Activated naive CD4-positive, alpha-beta T cell treated with anti-CD3 and anti-CD28 coated beads for 36 hours (primary cell): Measurements from ENCODE around the gene ALDH4A1. TPM values are rescaled to one million over a fixed set of nuclear protein-coding genes. Genes with fewer than 3 reads are reported as not detected.

Experiments used
- CTCF ChIA-PET: fragments of 350-600 bp; sonication (Branson Sonifier 250); formaldehyde crosslinking; loops from one replicate; lab custom pipeline; 2021; ENCODE audit warnings: antibody characterized with exemption; lab: Charles Lee
- DNase-seq: peaks from one replicate; pipeline ENCODE4 v3.0.0-alpha.2; 2020
- H3K27ac Mint-ChIP-seq: one replicate; pipeline ENCODE4 v1.8.0; 2021; ENCODE audit warnings: mild to moderate bottlenecking, mixed read lengths
- H3K27me3 Mint-ChIP-seq: one replicate; pipeline ENCODE4 v1.8.0; 2021; ENCODE audit warnings: low read depth, mixed read lengths
- H3K36me3 Mint-ChIP-seq: one replicate; pipeline ENCODE4 v1.8.0; 2021; ENCODE audit warnings: low read depth, mixed read lengths
- H3K4me1 Mint-ChIP-seq: one replicate; pipeline ENCODE4 v1.8.0; 2021; ENCODE audit warnings: low read depth, mixed read lengths
- H3K4me3 Mint-ChIP-seq: one replicate; pipeline ENCODE4 v1.8.0; 2021; ENCODE audit warnings: mild to moderate bottlenecking, moderate library complexity, mixed read lengths
- H3K9me3 Mint-ChIP-seq: one replicate; pipeline ENCODE4 v1.8.0; 2021; ENCODE audit warnings: mixed read lengths
- intact Hi-C: fragments of 100-400 bp; cut with micrococcal nuclease; formaldehyde crosslinking; loops from one replicate; pipeline ENCODE4 v1.15.1; 2023
- total RNA-seq, 2 experiments: library from RNA; stranded (reverse); gene quantifications; one replicate each; pipeline ENCODE4 v1.2.3, GENCODE V29; 2021

Gene ALDH4A1
- total RNA-seq, 2 experiments from 2014 or later = 11.6 to 12.5 TPM

DNA sequence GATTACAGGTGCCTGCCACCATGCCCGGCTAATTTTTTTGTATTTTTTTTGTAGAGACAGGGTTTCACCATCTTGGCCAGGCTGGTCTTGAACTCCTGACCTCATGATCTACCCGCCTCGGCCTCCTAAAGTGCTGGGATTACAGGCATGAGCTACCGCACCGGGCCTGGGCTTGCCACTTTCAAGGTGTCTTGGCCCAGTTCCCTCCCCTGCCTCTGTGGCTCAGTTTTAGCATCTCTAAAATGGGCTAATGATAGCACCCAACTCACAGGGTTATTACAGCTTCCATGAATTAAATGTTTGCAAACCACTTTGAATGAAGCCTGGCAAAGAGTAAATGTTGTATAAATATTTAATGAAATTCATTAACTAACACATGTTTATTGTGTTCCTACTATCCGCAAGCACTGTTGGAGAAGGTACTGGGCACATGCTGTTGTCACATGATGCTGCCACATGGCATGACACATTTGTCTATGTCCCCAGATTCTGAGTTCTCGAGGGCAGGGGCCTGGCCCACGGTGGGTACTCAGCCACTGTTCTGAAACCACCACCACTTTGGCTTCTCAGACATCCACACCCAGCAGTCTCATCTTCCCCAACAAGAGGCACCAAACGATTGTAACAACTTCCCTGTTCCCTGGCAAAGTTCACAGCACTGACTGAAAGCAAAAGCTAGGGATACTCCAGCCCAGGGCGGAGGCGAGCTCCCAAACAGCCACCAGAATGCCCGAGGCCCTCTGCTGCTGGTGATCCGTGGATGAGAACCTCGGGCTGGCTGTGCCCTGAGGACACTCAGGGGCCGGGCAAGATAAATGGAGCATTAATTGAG, 44.4 kb upstream of the ALDH4A1 start:
- DNase-seq = no peak
- CTCF ChIA-PET = interaction anchor here (0.6 to 3.5 kb wide), 4 partner anchors 9 to 259 kb away, joined by 3 to 13 read pairs (median 6); no protein-coding TSS in a partner anchor
- Mint-ChIP-seq H3K4me3 (no peak overlapping the region), H3K27me3 (no peaks in the 10 kb centered on the region), H3K27ac (no peak overlapping the region), H3K9me3 (no peaks in the 10 kb centered on the region), H3K36me3 (no peaks in the 10 kb centered on the region), H3K4me1 (peaks cover 76% of the 10 kb centered on the region)
- intact Hi-C loops = no loop called here

DNA sequence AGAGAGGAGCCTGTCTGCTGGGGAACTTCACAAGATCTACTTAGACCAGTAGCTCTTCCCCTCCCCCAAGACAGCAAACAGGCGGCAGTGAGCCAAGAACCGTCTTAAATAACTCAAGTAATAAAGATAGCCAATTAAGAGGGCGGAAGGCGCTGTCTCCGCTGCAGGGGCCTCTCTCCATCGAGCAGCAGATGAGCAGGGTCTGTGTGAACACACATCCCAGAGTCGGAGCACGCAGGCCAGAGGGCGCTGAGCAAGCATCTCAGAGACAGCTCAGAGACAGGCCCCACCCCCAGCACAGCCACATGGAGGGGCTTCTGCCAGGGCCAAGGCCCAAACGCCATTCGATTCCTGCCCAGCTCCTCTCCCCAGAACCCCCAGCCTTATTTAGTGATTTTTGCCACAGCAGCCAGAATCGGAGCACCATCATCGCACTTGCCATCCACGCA, 43.1 kb upstream of the ALDH4A1 start:
- no peaks in the 10 kb centered on the region for H3K9me3 Mint-ChIP-seq
- peaks cover 69% of the 10 kb centered on the region for H3K4me1 Mint-ChIP-seq
- no peaks in the 10 kb centered on the region for H3K36me3 Mint-ChIP-seq
- no peaks in the 10 kb centered on the region for H3K27me3 Mint-ChIP-seq
- no peak for DNase-seq
- H3K27ac Mint-ChIP-seq = no peak overlapping the region
- intact Hi-C loops = no loop called here
- no peak overlapping the region for H3K4me3 Mint-ChIP-seq
- CTCF ChIA-PET = interaction anchor here (0.6 to 3.5 kb wide), 3 partner anchors 18 to 1352 kb away, joined by 3 to 13 read pairs (median 10); no protein-coding TSS in a partner anchor

DNA sequence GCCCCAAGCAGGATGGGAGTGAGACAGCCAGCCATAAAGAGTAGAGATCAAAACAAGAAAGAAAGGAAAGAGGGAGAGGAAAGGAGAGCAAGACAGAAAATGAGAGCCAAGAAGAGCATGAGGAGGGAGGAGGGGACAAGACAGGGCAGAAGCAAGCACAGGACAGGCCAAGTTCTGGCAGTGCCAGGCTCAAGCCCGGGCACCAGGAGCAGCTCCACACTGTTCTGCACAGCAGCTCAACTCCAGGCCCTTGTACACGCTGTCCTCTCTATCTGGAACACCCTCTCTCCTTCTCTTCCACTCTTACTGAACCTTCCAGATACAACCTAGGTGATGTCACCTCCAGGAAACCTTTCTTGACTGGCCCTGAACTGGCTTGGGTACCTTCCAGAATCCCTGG, 42.5 kb upstream of the ALDH4A1 start:
- H3K27ac Mint-ChIP-seq = peak overlapping the region; percentile 42
- H3K36me3 Mint-ChIP-seq = no peaks in the 10 kb centered on the region
- peaks cover 66% of the 10 kb centered on the region for H3K4me1 Mint-ChIP-seq
- no peak overlapping the region for H3K4me3 Mint-ChIP-seq
- no peaks in the 10 kb centered on the region for H3K27me3 Mint-ChIP-seq
- no peaks in the 10 kb centered on the region for H3K9me3 Mint-ChIP-seq
- CTCF ChIA-PET = interaction anchor here (2.6 to 3.5 kb wide), 2 partner anchors 18 to 31 kb away, joined by 10 to 13 read pairs; no protein-coding TSS in a partner anchor
- DNase-seq = no peak
- intact Hi-C loops = no loop called here

- H3K4me3 Mint-ChIP-seq = no peak overlapping the region
- intact Hi-C loops = no loop called here
- no peaks in the 10 kb centered on the region for H3K9me3 Mint-ChIP-seq
- CTCF ChIA-PET = interaction anchor here (0.8 to 3.5 kb wide), 2 partner anchors 17 to 31 kb away, joined by 4 to 13 read pairs; no protein-coding TSS in a partner anchor
- no peak for DNase-seq
- peaks cover 59% of the 10 kb centered on the region for H3K4me1 Mint-ChIP-seq
- no peaks in the 10 kb centered on the region for H3K27me3 Mint-ChIP-seq
- no peaks in the 10 kb centered on the region for H3K36me3 Mint-ChIP-seq
- no peak overlapping the region for H3K27ac Mint-ChIP-seq
These were observed 41.7 kb upstream of the ALDH4A1 start for GRCh38 chr1:18943914-18944572.

DNA sequence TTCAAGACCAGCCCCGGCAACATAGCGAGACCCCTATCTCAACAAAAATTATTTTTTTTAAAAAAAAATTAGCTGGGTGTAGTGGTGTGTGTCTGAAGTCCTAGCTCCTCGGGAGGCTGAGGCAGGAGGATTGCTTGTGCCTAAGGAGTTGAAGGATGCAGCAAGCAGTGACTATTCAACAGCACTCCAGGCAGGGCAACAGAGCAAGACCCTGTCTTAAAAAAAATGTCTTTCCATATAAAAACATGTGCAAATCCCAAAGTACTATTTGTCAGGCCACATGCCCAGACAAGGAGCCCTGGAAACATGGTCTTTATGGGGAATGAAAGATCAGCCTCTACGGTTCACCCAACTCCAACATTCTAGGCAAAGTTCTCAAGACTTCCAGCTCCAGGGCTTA, 40.8 kb upstream of the ALDH4A1 start:
- intact Hi-C loops = no loop called here
- no peaks in the 10 kb centered on the region for H3K9me3 Mint-ChIP-seq
- H3K27me3 Mint-ChIP-seq = no peaks in the 10 kb centered on the region
- H3K4me3 Mint-ChIP-seq = no peak overlapping the region
- no peak overlapping the region for H3K27ac Mint-ChIP-seq
- CTCF ChIA-PET = interaction anchor here (0.7 to 3.5 kb wide), 2 partner anchors 16 to 23 kb away, joined by 3 to 13 read pairs; no protein-coding TSS in a partner anchor
- peaks cover 51% of the 10 kb centered on the region for H3K4me1 Mint-ChIP-seq
- DNase-seq = no peak
- no peaks in the 10 kb centered on the region for H3K36me3 Mint-ChIP-seq

GRCh38 chr1:18942340-18942739, 40.0 kb upstream of the ALDH4A1 start:
- CTCF ChIA-PET = interaction anchor here (0.6 to 0.7 kb wide), 2 partner anchors 10 to 22 kb away, joined by 3 to 4 read pairs; no protein-coding TSS in a partner anchor
- Mint-ChIP-seq H3K9me3 (no peaks in the 10 kb centered on the region), H3K4me1 (peaks cover 45% of the 10 kb centered on the region), H3K36me3 (no peaks in the 10 kb centered on the region), H3K27ac (no peak overlapping the region), H3K4me3 (no peak overlapping the region), H3K27me3 (no peaks in the 10 kb centered on the region)
- no peak for DNase-seq
- intact Hi-C loops = no loop called here

DNA sequence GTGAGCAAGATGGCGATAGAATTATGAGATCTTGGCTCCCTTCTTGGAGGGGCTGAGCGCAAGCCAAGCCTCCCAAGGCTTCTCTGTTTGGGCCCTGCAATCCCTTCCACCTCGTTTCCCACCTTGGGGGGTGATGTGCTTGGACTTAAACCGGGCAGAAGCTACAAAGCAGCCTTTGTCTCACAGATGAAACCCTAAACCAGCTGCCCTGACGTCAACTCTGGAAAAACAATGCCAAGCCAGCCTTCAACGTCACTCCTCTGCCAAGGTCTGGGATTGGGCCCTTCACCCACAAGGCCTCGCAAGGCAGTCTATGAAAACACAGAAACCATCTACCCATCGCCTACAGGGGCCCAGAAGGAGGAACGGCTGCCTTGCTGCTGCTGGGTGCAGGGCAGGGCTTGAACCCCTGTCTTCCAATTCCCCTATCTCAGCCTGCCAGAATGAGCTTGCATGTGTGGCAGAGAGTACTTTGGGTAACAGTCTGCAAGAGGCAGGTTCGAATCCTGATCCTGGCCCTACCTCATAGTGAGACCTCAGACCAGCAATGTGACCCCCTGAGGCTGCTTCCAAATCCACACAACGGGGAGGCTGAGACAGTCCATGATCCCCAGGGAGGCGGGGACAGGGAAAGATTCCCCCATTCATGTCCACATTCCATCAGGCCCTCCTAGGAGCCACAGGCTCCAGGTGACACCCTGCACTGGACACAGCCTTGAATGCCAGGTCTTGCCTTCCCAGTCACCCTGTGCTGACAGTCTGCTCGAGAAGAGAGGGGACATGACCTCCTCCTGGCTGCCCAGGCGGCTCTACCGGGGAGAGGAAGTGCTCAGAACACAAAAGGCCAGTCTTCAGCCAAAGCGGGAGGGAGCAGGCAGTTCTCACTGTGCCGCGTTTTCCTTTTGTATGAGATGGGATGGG, 39.1 kb upstream of the ALDH4A1 start:
- Mint-ChIP-seq H3K9me3 (no peaks in the 10 kb centered on the region), H3K36me3 (no peaks in the 10 kb centered on the region), H3K4me1 (peaks cover 46% of the 10 kb centered on the region), H3K27ac (no peak overlapping the region), H3K27me3 (no peaks in the 10 kb centered on the region), H3K4me3 (no peak overlapping the region)
- intact Hi-C loops = no loop called here
- CTCF ChIA-PET = no interaction called here
- no peak for DNase-seq

DNA sequence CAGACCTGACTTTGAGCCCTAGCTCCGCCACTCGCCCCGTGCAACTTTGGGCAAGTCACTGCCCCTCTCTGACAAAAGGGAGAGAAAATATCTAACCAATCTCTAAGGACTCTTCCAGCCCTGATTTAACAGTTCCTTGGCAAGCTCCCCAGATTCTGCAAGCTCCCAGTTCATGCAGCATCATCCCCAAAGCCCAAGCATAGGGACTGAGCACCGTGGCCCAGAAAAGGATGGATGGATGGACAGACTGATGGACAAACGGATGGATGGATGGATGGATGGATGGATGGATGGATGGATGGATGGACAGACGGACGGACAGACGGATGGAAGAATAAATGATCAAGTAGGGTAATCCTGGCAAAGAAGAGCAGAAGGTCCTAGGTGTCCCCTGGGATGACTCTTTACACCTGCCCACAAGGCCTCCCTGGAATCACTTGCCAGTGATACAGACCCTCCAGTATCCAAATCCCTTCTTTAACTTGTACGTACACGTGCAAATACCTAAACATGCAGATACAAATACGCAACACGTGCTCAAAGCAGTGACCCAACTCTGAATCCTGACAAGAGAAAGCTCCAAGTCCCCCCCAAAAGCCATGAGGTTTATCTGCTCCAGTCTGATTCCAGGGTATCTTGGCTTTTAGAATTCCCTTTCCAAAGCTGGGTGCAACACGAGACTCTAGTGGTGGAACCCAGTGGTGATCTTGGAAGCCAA, 38.1 kb upstream of the ALDH4A1 start:
- intact Hi-C loops = no loop called here
- DNase-seq = no peak
- H3K36me3 Mint-ChIP-seq = no peaks in the 10 kb centered on the region
- no peaks in the 10 kb centered on the region for H3K9me3 Mint-ChIP-seq
- H3K4me3 Mint-ChIP-seq = no peak overlapping the region
- H3K27me3 Mint-ChIP-seq = no peaks in the 10 kb centered on the region
- no peak overlapping the region for H3K27ac Mint-ChIP-seq
- H3K4me1 Mint-ChIP-seq = peaks cover 43% of the 10 kb centered on the region
- CTCF ChIA-PET = no interaction called here

DNA sequence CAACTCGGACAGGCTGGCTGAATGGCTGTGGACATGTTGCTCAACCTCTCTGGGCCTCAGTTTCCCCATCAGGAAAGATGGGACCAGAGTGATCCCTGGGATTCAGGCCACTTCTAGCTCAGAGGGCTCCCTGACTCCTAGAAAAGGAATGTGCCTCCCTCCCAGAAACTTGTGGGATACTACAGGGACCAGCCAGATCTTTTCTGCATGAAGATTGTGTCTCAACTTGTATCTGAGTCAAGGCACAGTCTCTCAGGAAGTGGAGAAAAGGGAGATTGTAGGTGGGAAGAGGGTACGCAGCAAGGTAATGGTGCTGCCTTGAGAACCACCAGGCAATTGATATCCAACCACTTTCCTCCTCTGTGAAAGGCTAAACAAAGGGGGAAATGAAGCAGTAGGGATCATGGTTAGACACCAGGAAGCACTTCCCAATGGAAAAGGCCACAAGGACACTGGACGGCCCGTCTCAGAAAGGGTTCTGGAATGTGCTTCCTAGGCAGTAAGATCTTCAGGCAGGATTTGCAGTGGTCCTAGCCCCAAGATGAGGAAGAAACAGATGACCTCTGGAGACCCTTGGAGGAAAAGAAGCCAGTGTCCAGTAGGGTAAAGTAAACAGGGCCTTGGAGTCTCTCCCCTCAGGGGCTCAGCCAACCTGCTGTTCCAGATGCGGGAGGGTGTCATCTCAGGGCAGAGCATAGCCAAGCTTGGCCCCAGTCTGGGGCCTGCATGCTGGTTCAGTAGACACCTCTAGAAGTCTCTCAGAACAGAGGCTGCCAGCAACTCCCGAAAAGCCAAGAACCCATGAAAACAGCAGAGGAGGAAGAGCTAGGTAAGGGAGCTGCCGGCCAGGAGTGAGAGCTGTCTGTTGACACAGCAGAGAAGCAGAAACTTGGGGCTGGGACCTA, 37.3 kb upstream of the ALDH4A1 start:
- peaks cover 42% of the 10 kb centered on the region for H3K4me1 Mint-ChIP-seq
- no peak overlapping the region for H3K27ac Mint-ChIP-seq

DNA sequence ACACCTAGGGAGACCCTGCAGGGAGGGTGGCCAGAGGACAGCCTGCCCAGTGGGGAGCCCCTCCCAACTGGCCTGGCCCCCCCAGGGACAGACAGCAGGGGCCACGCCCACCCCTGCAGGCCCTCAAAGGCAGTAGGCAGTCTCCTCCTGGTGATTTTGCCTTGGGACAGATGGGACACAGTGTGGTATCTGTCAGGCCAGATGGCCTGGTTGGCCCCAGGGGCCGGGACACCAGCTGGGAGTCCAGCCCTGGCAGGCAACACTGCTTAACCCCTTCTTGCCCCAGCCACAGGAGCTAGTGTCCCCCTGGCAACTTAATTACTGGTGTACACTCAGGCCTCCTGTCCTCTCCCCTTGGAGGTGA, 36.3 kb upstream of the ALDH4A1 start:
- H3K36me3 Mint-ChIP-seq = no peaks in the 10 kb centered on the region
- intact Hi-C loops = no loop called here
- CTCF ChIA-PET = interaction anchor here (0.6 kb wide), 1 partner anchor 783 kb away, joined by 3 read pairs; no protein-coding TSS in a partner anchor
- H3K4me1 Mint-ChIP-seq = peaks cover 41% of the 10 kb centered on the region
- no peak for DNase-seq
- H3K27ac Mint-ChIP-seq = no peak overlapping the region
- no peak overlapping the region for H3K4me3 Mint-ChIP-seq
- H3K9me3 Mint-ChIP-seq = no peaks in the 10 kb centered on the region
- no peaks in the 10 kb centered on the region for H3K27me3 Mint-ChIP-seq

More for the DNA sequence above, 37.3 kb upstream of the ALDH4A1 start:
- CTCF ChIA-PET = interaction anchor here (0.6 kb wide), 1 partner anchor 782 kb away, joined by 3 read pairs; no protein-coding TSS in a partner anchor
- Mint-ChIP-seq H3K36me3 (no peaks in the 10 kb centered on the region), H3K27me3 (no peaks in the 10 kb centered on the region), H3K9me3 (no peaks in the 10 kb centered on the region), H3K4me3 (no peak overlapping the region)
- no peak for DNase-seq
- intact Hi-C loops = no loop called here
